NCI-H226 (cell line): ENCODE data around the gene KLHDC3.

Experiments used
- DNase-seq: peaks from one replicate; pipeline ENCODE4 v3.0.0-alpha.2; 2015

KLHDC3 gene

GRCh38 chr6:43059168-43060033 is 45.4 kb downstream of the KLHDC3 start, which contains the start of the genes KLC4 and MRPL2:
Gene KLC4 (plus strand): TSS chr6:43059631. CDS start chr6:43061336, 1,705 bp downstream.
Gene MRPL2 (minus strand): TSS chr6:43059434. CDS start chr6:43059381, 53 bp downstream.
- DNase-seq: peak; percentile 95

DNA sequence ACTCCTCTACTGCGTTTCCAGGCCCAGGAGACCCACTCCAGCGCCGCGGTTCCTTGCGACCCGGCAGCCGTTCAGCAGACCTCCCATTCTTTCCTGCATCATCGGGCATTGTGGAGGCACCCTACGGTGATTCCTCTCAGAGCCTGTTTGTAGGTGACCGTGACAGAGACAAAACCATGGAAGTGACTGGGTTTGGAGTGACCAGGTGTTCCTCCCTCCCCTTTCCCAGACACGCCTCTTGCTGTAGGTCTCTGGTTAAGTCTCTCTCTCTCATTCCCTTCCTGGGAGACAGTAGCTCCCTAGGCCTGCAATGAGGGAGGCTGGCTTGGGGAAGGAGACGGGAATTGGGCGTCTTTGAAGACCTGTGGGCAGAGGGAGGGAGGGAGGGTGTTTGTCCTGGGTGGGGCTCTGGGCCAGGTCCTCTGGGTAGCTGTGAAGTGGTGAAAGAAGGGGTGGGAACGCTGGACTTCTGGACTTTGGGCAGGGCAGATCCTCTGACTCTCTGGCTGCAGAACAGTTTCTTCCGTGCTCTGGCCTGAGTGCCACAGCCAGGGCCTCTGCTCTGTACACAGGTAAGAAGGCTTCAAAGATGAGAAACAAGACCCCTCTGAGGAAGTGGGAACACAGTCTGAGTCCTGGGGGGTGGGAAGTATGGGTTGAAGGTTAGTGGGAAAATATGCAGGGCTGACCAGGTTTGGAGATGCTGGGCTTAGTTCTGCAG is 46.1 kb downstream of the KLHDC3 start:
- no peak for DNase-seq

DNA sequence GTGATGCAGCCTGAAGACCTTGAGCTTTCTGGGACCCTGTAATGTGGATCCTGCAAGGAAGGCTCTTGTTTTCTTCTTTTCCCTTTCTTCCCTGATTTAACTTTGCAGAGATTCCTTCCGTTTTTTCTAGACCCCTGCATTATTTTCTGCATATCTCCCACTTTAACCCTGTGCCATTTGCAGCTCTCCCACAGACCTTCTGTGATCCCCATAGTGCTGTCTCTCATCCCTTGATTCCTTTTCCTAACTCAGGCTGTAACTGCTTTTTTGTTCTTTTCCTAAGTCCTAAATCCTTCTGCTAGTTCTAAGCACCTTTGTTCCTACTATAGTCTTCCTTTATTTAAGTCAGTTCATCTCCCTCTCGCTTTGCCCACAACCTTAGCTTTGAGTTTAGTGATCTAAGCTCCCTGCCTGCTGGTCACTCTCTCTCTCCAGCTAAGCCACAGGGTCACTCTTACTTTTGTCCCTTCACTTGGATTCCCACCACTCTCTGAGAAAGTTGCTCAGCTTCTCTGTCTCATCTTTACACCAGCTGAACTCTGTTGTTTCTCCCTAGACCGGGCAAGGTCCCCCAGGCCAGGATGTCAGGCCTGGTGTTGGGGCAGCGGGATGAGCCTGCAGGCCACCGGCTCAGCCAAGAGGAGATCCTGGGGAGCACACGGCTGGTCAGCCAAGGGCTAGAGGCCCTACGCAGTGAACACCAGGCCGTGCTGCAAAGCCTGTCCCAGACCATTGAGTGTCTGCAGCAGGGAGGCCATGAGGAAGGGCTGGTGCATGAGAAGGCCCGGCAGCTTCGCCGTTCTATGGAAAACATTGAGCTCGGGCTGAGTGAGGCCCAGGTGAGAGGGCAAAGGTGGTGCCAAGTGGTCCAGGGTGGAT is 46.9 kb downstream of the KLHDC3 start:
- DNase-seq: no peak

DNA sequence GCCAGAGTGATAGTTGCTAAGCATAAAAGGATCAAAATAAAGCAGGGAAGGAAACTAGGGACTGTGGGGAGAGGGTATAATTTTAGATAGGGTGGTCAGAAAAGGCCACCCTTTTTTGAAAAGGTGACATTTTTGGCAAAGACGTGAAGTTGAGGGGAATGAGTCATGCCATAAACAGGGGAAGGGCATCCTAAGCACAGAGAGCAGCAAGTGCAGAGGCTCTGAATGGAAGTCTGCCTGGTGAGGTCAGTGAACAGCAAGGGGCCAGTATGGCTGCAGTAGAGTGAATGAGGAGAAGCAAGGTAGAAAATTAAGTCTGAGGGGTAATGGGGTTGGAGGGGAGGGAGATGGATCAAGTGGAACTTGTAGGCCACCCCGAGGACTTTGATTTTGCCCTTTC is 47.8 kb downstream of the KLHDC3 start:
- peak; percentile 17 for DNase-seq

DNA sequence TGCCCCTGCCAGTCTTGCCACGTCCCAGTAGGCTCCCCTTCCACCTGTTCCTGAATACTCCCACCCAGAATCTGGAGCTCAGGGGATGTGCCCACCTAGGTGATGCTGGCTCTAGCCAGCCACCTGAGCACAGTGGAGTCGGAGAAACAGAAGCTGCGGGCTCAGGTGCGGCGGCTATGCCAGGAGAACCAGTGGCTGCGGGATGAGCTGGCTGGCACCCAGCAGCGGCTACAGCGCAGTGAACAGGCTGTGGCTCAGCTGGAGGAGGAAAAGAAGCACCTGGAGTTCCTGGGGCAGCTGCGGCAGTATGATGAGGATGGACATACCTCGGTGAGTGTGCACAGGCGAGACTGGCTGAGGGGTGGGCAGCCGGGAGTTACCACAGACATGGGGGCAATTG is 48.8 kb downstream of the KLHDC3 start:
- DNase-seq: no peak

DNA sequence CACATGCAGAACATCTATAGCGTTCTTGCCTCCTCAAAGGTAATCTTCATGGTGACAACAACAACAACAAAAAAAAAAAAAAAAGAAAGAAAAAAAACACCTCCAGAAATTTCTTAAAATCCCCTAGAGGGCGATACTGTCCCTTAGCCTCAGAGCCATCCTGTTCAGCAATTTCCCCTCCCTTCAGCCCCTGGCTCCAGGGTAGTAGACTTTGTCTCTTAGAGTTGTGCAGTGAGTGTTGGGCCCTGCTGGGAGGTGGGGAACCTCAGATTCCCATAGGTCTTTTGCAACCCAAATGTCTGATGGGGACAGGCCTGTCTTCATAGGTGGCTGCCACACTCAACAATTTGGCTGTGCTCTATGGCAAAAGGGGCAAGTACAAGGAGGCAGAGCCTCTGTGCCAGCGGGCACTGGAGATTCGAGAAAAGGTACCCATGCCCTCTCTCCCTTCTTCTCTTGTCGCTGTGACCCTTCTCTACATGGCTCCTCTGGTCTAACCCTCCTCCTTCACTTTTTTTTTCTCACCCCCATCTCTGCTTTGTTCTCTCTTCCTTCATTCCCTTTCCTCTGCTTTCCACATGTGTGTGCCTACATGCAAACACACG is 56.1 kb downstream of the KLHDC3 start:
- no peak for DNase-seq
